ENCODE results near the gene NAA16. TPM values are rescaled to one million over a fixed set of nuclear protein-coding genes. Genes with fewer than 3 reads are reported as not detected.

NAA16 gene
- total RNA-seq, 2 donors from 2014 or later, result 12.6 to 13.5 TPM

- no peaks in the 10 kb centered on the region for H3K9me3 ChIP-seq
- H3K4me3 ChIP-seq, result no peak overlapping the region
- no peak for TF ChIP-seq CTCF (IDR thresholded peaks at IDR 0.05)
- no peak overlapping the region for H3K9ac ChIP-seq (ENCODE audit: low read depth in 2 of 2, low read length in 2 of 2)
- H3K4me1 ChIP-seq, result no peaks in the 10 kb centered on the region
- no peaks in the 10 kb centered on the region for H3K36me3 ChIP-seq
- no peak for DNase-seq
- no peak overlapping the region for H3K27ac ChIP-seq
- no peaks in the 10 kb centered on the region for H3K27me3 ChIP-seq
- intact Hi-C loops (cut with DNase I), result no loop called here
Measured at GRCh38 chr13:41296879-41297646, 14.0 kb upstream of the NAA16 start.

GRCh38 chr13:41299316-41300094 lies 11.6 kb upstream of the NAA16 start:
- Histone ChIP-seq H3K9me3 (no peaks in the 10 kb centered on the region), H3K4me1 (no peaks in the 10 kb centered on the region), H3K27ac (no peak overlapping the region), H3K9ac (ENCODE audit: low read depth in 2 of 2, low read length in 2 of 2) (no peak overlapping the region), H3K36me3 (no peaks in the 10 kb centered on the region), H3K4me3 (no peak overlapping the region), H3K27me3 (no peaks in the 10 kb centered on the region)
- DNase-seq, result no peak
- TF ChIP-seq CTCF (IDR thresholded peaks at IDR 0.05), result no peak
- intact Hi-C loops (cut with DNase I), result no loop called here

- Histone ChIP-seq H3K27me3 (no peaks in the 10 kb centered on the region), H3K4me3 (no peak overlapping the region), H3K9ac (ENCODE audit: low read depth in 2 of 2, low read length in 2 of 2) (no peak overlapping the region), H3K4me1 (no peaks in the 10 kb centered on the region), H3K36me3 (no peaks in the 10 kb centered on the region), H3K9me3 (no peaks in the 10 kb centered on the region), H3K27ac (no peak overlapping the region)
- TF ChIP-seq CTCF (IDR thresholded peaks at IDR 0.05), result no peak
- intact Hi-C loops (cut with DNase I), result loop anchor here (2.0 kb wide), 1 partner anchor 78 kb away; no protein-coding TSS in a partner anchor
- DNase-seq, result no peak
Measured at GRCh38 chr13:41302743-41303142, 8.3 kb upstream of the NAA16 start.

GRCh38 chr13:41304551-41304950 lies 6.5 kb upstream of the NAA16 start:
- Histone ChIP-seq H3K36me3 (no peaks in the 10 kb centered on the region), H3K4me1 (no peaks in the 10 kb centered on the region), H3K4me3 (no peak overlapping the region), H3K9me3 (no peaks in the 10 kb centered on the region), H3K27ac (no peak overlapping the region), H3K27me3 (no peaks in the 10 kb centered on the region), H3K9ac (ENCODE audit: low read depth in 2 of 2, low read length in 2 of 2) (no peak overlapping the region)
- DNase-seq, result no peak
- intact Hi-C loops (cut with DNase I), result no loop called here
- no peak for TF ChIP-seq CTCF (IDR thresholded peaks at IDR 0.05)

- Histone ChIP-seq H3K4me1 (no peaks in the 10 kb centered on the region), H3K27ac (no peak overlapping the region), H3K36me3 (no peaks in the 10 kb centered on the region), H3K9me3 (no peaks in the 10 kb centered on the region), H3K9ac (ENCODE audit: low read depth in 2 of 2, low read length in 2 of 2) (no peak overlapping the region), H3K27me3 (no peaks in the 10 kb centered on the region), H3K4me3 (no peak overlapping the region)
- intact Hi-C loops (cut with DNase I), result no loop called here
- DNase-seq, result no peak
- no peak for TF ChIP-seq CTCF (IDR thresholded peaks at IDR 0.05)
Measured at GRCh38 chr13:41306271-41307145, 4.6 kb upstream of the NAA16 start.
